HG02642 (cell line): ENCODE measurements around the gene RAB26.

ENCODE experiments used
- ATAC-seq: cut with Tn5 transposase; IDR thresholded peaks from one replicate; pipeline ENCODE4 v1.9.1; 2021; ENCODE audit warnings: mild to moderate bottlenecking; ENCODE audit not compliant: unreplicated experiment, poor library complexity

RAB26 gene

DNA sequence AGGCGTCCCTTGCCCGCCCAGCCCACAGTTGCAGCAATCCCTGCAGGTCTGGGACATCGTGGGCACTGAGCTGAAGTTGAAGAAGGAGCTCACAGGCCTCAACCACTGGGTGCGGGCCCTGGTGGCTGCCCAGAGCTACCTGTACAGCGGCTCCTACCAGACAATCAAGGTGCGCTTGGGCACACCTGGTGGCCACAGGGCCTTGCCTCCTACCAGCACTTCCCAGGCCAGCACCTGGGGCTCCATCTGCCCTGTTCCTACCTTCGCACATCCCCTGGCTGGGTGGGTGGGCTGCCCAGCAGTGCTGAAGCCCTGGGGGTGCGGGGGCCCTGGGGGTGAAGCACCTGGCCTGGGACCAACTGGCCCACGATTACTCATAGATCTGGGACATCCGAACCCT lies 27.0 kb downstream of the RAB26 start:
- ATAC-seq = no peak

DNA sequence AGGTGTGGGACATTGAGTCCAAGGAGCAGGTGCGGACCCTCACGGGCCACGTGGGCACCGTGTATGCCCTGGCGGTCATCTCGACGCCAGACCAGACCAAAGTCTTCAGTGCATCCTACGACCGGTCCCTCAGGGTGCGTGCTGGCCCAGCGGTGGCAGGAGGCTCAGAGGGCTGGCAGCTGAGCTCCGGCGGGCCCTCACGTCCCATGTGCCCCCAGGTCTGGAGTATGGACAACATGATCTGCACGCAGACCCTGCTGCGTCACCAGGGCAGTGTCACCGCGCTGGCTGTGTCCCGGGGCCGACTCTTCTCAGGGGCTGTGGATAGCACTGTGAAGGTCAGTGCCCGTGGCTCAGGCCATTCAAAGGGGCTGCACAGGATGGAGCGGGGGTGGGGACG lies 27.6 kb downstream of the RAB26 start:
- ATAC-seq = no peak

GRCh38 chr16:2177101-2177500 lies 28.7 kb downstream of the RAB26 start:
- ATAC-seq = no peak

DNA sequence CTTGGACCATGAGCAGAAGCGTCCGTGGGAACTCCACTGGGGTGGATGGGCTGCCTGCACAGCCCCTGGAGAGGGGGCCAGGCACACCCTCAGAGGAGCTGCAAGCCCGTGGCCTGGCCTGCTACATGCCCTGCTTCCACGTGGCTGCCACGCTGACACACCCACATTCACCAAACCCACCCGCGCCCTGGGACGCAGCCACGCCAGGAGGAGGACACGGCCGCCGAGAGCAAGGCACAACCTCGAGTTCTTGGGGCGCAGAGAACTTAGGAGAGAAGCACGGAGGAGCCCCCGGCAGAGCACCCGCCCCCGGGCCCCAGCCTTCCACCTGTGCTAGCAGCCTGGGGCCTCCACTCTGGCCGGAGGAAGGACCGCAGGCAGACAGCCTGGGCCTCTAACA lies 29.1 kb downstream of the RAB26 start:
- no peak for ATAC-seq

- ATAC-seq = no peak
Observed at GRCh38 chr16:2178321-2179106, 30.1 kb downstream of the RAB26 start.

- no peak for ATAC-seq
Observed at GRCh38 chr16:2179107-2179501, 30.7 kb downstream of the RAB26 start.

- ATAC-seq = no peak
Observed at GRCh38 chr16:2179576-2179975, 31.2 kb downstream of the RAB26 start.

GRCh38 chr16:2180461-2180860 lies 32.0 kb downstream of the RAB26 start:
- ATAC-seq = no peak

GRCh38 chr16:2180962-2181923 lies 32.8 kb downstream of the RAB26 start:
- no peak for ATAC-seq

GRCh38 chr16:2181952-2182351 lies 33.5 kb downstream of the RAB26 start:
- ATAC-seq = no peak

GRCh38 chr16:2183671-2184070 lies 35.2 kb downstream of the RAB26 start:
- ATAC-seq = no peak

GRCh38 chr16:2184346-2184745 lies 35.9 kb downstream of the RAB26 start:
- no peak for ATAC-seq

GRCh38 chr16:2184962-2185361 lies 36.5 kb downstream of the RAB26 start:
- no peak for ATAC-seq

DNA sequence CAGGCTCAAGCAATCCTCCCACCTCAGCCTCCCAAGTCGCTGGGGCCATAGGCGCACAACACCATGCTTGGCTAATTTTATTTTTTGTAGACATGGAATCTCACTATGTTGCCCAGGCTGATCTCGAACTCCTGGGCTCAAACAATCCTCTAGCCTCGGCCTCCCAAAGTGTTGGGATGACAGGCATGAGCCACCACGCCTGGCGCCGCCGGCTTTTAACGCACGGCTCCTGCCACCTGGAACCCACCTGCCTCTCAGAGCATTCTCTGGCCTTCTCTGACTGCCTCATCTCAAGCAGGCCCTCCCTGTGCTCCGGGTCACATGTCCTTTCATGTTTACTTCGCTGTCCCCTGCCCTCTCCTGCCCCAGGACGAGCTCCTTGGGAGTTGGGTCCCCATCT lies 37.6 kb downstream of the RAB26 start:
- no peak for ATAC-seq

DNA sequence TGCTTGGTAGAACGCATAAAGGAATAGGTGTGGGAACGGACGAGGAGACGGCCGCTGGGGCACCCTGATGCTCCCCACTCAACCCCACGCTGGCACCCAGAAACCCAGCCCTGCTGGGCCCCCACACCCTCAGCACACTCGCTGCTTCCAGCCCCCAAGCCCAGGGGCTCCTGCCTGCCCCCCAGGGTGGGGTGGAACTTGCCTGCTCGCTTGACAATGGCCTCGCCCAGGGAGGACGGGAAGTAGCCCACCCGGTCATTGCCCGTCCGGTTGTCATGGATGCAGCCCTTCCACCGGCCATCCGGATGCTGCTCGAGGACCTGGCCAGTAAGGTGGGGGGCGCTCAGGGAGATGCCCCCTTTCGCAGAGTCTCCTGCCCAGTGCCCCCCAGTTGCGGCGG lies 38.1 kb downstream of the RAB26 start:
- no peak for ATAC-seq

- no peak for ATAC-seq
Observed at GRCh38 chr16:2187212-2187611, 38.8 kb downstream of the RAB26 start.

DNA sequence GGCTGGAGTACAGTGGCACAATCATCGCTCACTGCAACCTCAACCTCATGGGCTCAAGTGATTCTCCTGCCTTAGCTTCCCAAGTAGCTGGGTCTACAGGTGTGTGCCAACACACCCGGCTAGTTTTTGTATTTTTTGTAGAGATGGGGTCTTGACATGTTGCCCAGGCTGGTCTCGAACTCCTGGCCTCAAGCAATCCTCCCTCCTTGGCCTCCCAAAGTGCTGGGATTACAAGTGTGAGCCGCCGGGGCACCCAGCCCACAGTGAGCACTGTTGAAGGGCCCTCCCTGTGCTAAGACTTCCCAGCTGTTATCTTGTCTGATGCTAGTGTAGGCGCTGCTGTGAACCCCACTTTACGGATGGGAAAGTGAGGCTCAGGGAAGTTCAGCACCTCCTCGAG lies 40.0 kb downstream of the RAB26 start:
- no peak for ATAC-seq

- no peak for ATAC-seq
Observed at GRCh38 chr16:2189252-2189893, 40.9 kb downstream of the RAB26 start.

DNA sequence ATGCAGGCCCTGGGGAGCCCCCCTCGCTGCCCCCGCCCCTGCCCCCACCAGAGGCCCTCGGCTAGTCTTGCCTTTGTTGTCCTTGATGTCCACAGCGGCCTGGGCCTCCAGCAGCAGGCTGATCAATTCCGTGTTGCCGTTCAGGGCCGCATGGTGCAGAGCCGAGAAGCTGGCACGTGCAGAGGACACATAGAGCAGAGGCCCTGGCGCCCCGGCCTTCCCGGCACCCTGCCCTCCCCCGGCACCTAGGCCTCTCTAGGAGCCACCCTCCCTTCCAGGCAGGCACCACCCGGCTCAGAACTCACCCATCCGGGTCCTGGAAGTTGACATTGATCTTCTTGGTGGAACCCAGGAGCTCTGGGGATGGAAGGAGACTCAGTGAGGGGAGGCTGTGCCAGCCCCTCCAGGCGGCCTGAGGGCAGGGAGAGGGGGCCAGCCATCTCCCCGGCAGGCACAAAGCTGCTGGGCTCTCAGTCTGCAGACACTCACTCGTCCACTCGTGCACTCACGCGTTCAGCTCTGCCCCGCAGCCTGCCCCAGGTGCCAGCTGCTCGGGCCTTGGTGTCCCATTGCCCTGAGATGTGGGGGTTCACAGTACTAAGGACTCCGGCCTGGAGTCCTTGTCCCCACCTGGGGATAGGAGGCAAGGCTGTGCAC lies 41.7 kb downstream of the RAB26 start:
- ATAC-seq = no peak

DNA sequence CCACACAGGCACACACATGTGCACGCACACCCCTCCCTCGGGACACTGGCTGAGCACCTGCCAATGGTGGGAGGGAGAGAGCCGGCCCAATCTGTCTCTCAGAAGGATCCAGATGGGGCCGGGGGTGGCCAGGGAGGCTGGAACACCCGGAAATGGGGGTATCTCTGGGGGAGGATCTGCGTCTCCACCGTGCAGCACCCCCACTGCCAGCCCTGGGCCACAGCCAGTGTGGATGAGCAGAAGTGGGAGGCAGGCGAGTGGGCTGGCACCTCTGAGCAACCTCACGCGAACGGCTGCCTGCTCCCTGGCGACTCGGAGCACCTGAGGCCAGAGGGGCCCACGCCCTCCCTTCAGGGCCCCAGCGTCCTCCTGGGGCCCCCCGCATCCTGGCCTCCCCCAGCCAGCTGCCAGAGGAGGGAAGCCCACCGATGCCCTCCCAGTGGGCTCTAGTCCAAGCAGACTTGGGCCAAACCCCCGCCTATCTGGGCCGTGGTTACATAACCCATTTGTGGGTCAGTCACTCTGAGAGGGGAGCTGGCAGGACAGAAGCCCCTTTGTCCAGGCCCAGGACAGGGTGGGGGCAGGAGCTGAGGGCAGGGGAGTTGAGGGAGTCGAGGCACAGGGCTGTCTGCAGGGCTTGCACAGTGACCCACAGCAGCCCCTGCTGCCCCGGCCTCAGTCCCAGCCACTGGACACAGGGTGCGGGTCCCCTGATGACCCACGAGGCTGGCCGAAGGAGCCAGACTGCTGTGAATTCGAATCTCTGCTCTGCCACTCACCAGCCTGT lies 42.4 kb downstream of the RAB26 start:
- ATAC-seq = no peak
